ENCODE measurements around the gene UGT1A8. TPM values are rescaled to one million over a fixed set of nuclear protein-coding genes. Genes with fewer than 3 reads are reported as not detected.

UGT1A8 gene
- total and polyA plus RNA-seq, 9 of the 15 experiments (the other 6 are each of a cell fraction or from before 2014, with no cell fraction given), result 0.04 TPM; not detected in 8

- no peak within 1 kb of the TSS for H2AFZ ChIP-seq (ENCODE audit: low read depth, low read length)
- CTCF ChIA-PET (ENCODE audit: low intra/inter-chr PET ratio), result no interaction called here
- DNase-seq (ENCODE audit: extremely low read depth in 1 of 4, low spot score in 3 of 4), result no peak
- peaks cover 0 to 13% of the 10 kb centered on the region in 2 experiments; a peak in 2 of 5 replicates for H3K27me3 ChIP-seq (ENCODE audit: control insufficient read depth in 2 of 2, insufficient read depth in 2 of 2, low read length in 2 of 2)
- no peaks in the 10 kb centered on the region for H3K36me3 ChIP-seq (ENCODE audit: control insufficient read depth, insufficient read depth, low read length)
- in situ Hi-C loops (cut with MboI) (no loop called here), intact Hi-C loops (cut with micrococcal nuclease) (no loop called here)
- no peak within 1 kb of the TSS for H3K9ac ChIP-seq (ENCODE audit: insufficient read depth in 1 of 2, low read depth in 2 of 2, low read length in 2 of 2)
- no TSS peak for BruUV-seq (replicated peaks)
- ATAC-seq, result no peak
- no peak within 1 kb of the TSS for H3K27ac ChIP-seq (ENCODE audit: extremely low read depth, low read depth, low read length)
- no peak within 1 kb of the TSS for H3K4me3 ChIP-seq
- POLR2A ChIA-PET, result interaction anchor here (0.5 to 0.7 kb wide), 3 partner anchors 11 to 42 kb away, joined by 3 to 4 read pairs (median 4); no protein-coding TSS in a partner anchor
- FAIRE-seq, result no peak
- no peaks in the 10 kb centered on the region for H3K9me3 ChIP-seq (replicated peaks; ENCODE audit: control insufficient read depth, insufficient read depth, low read depth, low read length)
- no peaks in the 10 kb centered on the region for H3K79me2 ChIP-seq (ENCODE audit: control insufficient read depth, insufficient read depth, low read length)
- H4K20me1 ChIP-seq (replicated peaks; ENCODE audit: control insufficient read depth, insufficient read depth, low read length), result no peaks in the 10 kb centered on the region
- H3K9me1 ChIP-seq (ENCODE audit: control insufficient read depth, insufficient read depth, low read length), result no peaks in the 10 kb centered on the region
- TF ChIP-seq ETS1 (conservative IDR thresholded peaks at IDR 0.05; ENCODE audit: control insufficient read depth, low read depth, low read length) (no peak), TAF15 (IDR thresholded peaks at IDR 0.05; ENCODE audit: low read depth, low read length) (no peak), RB1 (IDR thresholded peaks at IDR 0.05; ENCODE audit: low read depth) (no peak), RAD51 (IDR thresholded peaks at IDR 0.05; ENCODE audit: borderline replicate concordance, low read depth) (peak; percentile 65), MLLT1 (IDR thresholded peaks at IDR 0.05) (no peak), ARID3A (IDR thresholded peaks at IDR 0.05; ENCODE audit: borderline replicate concordance, low read depth, low read length) (no peak), ZBTB5 (IDR thresholded peaks at IDR 0.05) (no peak), TFE3 (CRISPR knock-in tag; IDR thresholded peaks at IDR 0.05) (peak; percentile 84), SIN3B (IDR thresholded peaks at IDR 0.05; ENCODE audit: low read depth) (no peak), RCOR1 (IDR thresholded peaks at IDR 0.05; ENCODE audit: borderline replicate concordance in 1 of 2, low read depth in 2 of 2, low read length in 2 of 2) (no peak), RBM15 (IDR thresholded peaks at IDR 0.05; ENCODE audit: insufficient read depth, low read length) (no peak), CHD2 (IDR thresholded peaks at IDR 0.05; ENCODE audit: low read depth, low read length) (no peak), SMARCB1 (IDR thresholded peaks at IDR 0.05; ENCODE audit: insufficient read length, low read depth) (no peak), ZNF239 (CRISPR knock-in tag; IDR thresholded peaks at IDR 0.05) (no peak)
- no peak within 1 kb of the TSS for H3K4me2 ChIP-seq (ENCODE audit: insufficient read depth, low read length)
- H3K4me1 ChIP-seq (replicated peaks in 1 of 2; ENCODE audit: control insufficient read depth in 2 of 2, insufficient read depth in 2 of 2, low read length in 2 of 2), result peaks cover 0 to 3% of the 10 kb centered on the region in 2 experiments; a peak in 2 of 5 replicates
- 2% methylated on average over 6 of the region's 6 CpGs for WGBS (ENCODE audit: insufficient coverage, low coverage, missing lambda C conversion rate)
Measured at GRCh38 chr2:233760043-233760442, 142.6 kb downstream of the UGT1A8 start, which contains the start of gene UGT1A1. UGT1A1 (plus strand) TSS chr2:233760270; CDS start chr2:233760288, 18 bp downstream.
